Umbilical cord (tissue), 2 donors: ENCODE data around the gene KPNA2. TPM values are rescaled to one million over a fixed set of nuclear protein-coding genes. Genes with fewer than 3 reads are reported as not detected.
"Not testable (repeated sequence)": the region's sequence is repeated elsewhere in the genome, so short reads cannot be mapped to it uniquely, and the experiment has no call there.

ENCODE experiments used
- DNase-seq: peaks from one replicate; pipeline ENCODE4 v3.0.0-alpha.2; 2015; ENCODE audit warnings: low spot score
- total RNA-seq: library from RNA; depleted of rRNA; stranded (reverse); fragments of >200 nt; gene quantifications from one replicate; pipeline ENCODE4 v1.2.3, GENCODE V29; 2014; ENCODE audit warnings: low replicate concordance; ENCODE audit not compliant: insufficient read depth

The KPNA2 gene
- total RNA-seq, 1 donor from 2014 or later: 47.7 TPM

DNA sequence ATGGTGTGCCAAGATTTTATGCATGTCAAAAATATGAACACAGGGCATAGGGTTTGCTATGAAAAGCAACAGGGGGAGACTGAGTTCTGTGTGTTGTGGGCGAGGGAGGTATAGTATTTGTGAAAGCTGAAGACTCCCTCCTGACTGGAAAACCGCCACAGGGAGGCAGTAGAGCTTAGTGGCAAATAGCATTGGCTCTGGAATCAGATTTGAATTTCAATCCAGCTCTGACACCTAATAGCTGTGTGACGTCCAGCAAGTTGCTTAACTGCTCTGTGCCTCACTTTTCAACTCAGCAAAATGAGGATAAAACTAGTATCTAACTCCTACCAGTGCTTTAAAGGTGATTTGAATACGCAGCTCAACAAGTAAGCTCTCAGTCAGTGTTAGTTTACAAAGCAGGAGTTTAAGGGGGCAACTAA, 22.0 kb downstream of the KPNA2 start:
- DNase-seq: no peak

GRCh38 chr17:68060336-68060735, 24.8 kb downstream of the KPNA2 start:
- no peak for DNase-seq

GRCh38 chr17:68061512-68062313, 26.2 kb downstream of the KPNA2 start:
- DNase-seq: no peak

DNA sequence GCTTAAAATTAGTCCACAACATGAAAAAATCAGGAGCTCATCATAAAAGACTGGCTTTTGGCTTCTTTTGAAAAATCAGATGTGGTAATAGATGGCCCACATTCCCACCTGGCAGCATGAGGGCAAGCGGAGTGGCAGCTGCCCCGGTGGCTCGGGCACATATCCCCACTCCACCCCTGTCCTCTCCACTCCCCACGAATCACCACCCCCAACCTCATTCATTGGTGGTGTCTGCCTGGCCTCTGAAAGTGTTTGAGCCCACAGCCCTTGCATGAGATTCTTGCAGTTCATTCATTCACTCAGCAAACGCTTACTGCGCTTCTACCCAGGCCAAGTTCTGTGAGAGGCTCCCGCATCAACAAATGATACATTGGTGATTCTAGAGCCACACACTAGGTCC, 29.8 kb downstream of the KPNA2 start:
- DNase-seq: not testable (repeated sequence)

DNA sequence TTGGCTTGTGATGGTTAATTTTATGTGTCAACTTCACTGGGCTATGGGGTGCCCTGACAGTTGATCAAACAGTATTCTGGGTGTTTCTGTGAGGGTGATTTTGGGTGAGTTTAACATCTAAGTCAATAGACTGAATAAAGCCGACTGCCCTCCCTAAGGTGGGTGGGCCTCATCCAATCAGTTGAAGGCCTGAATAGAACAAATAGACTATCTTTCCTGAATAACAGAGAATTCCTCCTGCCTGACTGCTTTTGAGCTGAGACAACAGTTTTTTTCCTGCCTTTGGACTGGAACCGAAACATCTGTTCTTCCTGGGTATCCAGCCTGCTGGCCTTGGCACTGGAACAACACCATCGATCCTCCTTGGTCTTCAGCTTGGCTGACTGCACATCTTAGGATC, 33.0 kb downstream of the KPNA2 start:
- DNase-seq: not testable (repeated sequence)

- DNase-seq: peak; percentile 20
Observed at GRCh38 chr17:68070582-68071444, 35.3 kb downstream of the KPNA2 start.

GRCh38 chr17:68074279-68074678, 38.7 kb downstream of the KPNA2 start:
- DNase-seq: no peak

DNA sequence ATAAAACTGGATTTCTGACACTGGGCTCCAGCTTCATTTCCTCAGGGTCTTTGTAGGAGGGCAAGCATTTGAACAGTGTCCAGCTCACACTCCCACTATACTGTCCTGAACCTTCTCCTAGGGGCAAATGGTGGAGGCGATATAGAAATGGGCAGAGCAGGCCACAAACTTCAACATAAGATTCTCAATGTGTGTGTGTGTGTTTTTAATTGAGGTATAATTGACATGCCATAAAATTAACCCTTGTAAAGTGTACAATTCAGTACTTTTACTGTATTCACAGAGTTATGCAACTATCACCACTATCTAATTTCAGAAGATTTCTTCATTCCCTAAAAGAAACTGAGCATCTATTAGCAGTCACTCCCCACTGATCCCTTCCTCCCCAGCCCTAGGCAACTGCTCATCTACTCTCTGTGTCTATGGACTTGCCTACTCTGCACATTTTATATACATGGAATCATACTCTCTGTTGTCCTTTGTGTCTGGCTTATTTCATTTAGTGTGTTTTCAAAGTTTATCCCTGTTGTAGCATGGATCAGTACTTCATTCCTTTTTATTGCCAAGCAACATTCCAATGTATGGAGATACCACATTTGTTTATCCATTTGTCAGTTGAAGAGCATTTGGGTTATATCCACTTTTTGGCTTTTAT, 40.5 kb downstream of the KPNA2 start:
- peak; percentile 95 for DNase-seq

GRCh38 chr17:68077498-68077897, 42.0 kb downstream of the KPNA2 start:
- not testable (repeated sequence) for DNase-seq

- no peak for DNase-seq
Observed at GRCh38 chr17:68080411-68081150, 45.0 kb downstream of the KPNA2 start.

- DNase-seq: not testable (repeated sequence)
Observed at GRCh38 chr17:68081305-68082265, 46.0 kb downstream of the KPNA2 start.

DNA sequence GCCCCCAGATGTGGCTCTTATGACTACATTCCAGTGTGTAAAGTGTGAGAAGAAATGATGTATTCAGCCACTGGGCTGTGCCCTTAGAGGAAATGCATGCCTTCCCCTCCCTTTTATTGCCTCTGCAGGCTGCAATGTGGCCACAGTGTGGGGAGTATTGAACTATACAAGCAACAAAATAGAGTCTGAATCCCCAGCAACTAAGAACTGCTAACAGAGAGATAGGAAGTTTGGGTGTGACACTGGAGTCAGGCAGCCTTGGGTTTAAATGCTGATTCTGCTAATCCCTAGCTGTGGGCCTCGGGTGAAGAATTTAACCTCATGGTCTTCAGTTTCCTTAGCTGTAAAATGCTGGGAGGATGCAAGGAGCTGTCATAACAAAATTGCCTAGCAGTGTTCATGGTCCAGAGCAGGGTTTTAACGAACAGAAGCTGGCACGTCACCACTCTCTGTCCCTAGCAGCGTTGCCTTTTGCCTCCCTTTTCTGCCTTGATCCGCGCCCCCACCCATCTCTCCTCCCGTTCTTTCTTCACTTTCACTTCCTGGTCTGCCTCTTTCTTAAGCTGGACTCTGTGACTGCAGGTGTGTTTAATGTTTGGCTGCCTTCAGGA, 50.3 kb downstream of the KPNA2 start:
- DNase-seq: peak; percentile 63

DNA sequence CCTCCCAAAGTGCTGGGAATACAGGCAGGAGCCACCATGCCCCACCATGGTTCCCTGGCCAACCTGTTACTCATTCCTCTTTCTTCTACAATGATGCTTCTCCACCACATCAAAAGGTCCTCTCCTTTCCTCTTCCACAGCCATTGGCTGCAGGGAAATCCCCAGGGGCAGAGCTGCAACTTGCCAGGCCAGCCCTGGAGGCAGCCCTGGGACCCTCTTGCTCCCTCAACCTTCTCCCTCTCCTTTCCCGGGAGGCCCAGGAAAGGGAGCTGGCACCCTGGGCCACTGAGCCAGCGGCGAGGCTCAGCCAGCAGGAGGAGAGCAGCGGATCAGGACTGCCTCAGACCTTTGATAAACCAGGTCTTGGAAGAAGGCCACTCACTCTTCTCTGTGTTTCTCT, 51.1 kb downstream of the KPNA2 start:
- DNase-seq: not testable (repeated sequence)

GRCh38 chr17:68087131-68087623, 51.6 kb downstream of the KPNA2 start:
- not testable (repeated sequence) for DNase-seq

GRCh38 chr17:68087851-68088250, 52.3 kb downstream of the KPNA2 start:
- peak; percentile 35 for DNase-seq

GRCh38 chr17:68089881-68090280, 54.3 kb downstream of the KPNA2 start:
- peak; percentile 20 for DNase-seq

- no peak for DNase-seq
Observed at GRCh38 chr17:68094481-68095078, 59.0 kb downstream of the KPNA2 start.

DNA sequence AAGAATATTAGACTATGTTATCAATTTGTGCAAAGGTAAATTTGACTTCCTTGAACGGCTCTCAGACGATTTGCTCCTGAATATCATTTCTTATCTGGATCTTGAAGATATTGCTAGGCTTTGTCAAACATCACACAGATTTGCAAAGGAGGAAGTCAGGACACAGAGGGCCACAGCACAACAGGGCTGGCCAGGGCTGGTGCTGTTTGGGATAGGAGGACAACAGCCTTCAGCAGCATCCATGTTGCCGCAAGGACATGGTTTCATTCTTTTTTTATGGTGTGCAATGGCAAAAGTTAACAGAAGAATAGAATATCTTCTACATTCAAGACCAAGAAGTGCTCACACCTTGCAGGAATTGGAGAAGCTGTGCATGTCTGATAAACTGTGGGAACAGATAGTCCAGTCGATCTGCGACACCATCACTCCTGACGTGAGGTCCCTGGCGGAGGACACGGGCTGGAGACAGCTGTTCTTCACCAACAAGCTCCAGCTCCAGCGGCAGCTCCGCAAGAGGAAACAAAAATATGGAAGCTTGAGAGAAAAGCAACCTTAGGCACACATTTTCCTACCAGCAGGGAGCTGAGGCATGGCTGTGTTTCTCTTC, 59.8 kb downstream of the KPNA2 start:
- no peak for DNase-seq

- DNase-seq: no peak
Observed at GRCh38 chr17:68096111-68096510, 60.6 kb downstream of the KPNA2 start.
